HCT116 (cell line): ENCODE results near the gene OSBPL10. TPM values are rescaled to one million over a fixed set of nuclear protein-coding genes. Genes with fewer than 3 reads are reported as not detected.

Experiments
- ATAC-seq: fragments of 200-7000 bp; cut with Tn5 transposase; 2 replicates; pipeline ENCODE4 v1.9.1; 2020; ENCODE audit warnings: mild to moderate bottlenecking, moderate library complexity
- BruUV-seq: library from RNA; stranded (reverse); fragments of 400-500 nt; replicated peaks from 2 replicates; lab custom pipeline; 2021; lab: Mats Ljungman, UMichigan
- CTCF ChIA-PET: fragments of 300-600 bp; sonication (Branson Sonifier 250); formaldehyde crosslinking; loops from one replicate; lab custom pipeline; 2021; ENCODE audit warnings: antibody characterized with exemption; lab: Charles Lee
- POLR2A ChIA-PET: fragments of 300-600, 350-600 bp; sonication (Branson Sonifier 250); formaldehyde crosslinking; loops from one replicate; lab custom pipeline; 2021; ENCODE audit warnings: antibody characterized with exemption; lab: Charles Lee
- RAD21 ChIA-PET, 2 experiments: fragments of 300-600 bp; sonication (Branson Sonifier 250); formaldehyde crosslinking; loops; one replicate each; lab custom pipeline; 2023; ENCODE audit warnings: low total read pairs in 2 of 2; ENCODE audit not compliant: uncharacterized antibody in 2 of 2, unreplicated experiment in 2 of 2, low non-redundant PET in 1 of 2; lab: Charles Lee
- DNase-seq: peaks from one replicate; pipeline ENCODE4 v3.0.0-alpha.2; 2010; ENCODE audit warnings: low read depth, low spot score
- H2AFZ ChIP-seq: fragments of 200-600 bp; shearing (Covaris generic), sonication (generic); 2 replicates; pipeline ENCODE4 v1.6.1; 2017; ENCODE audit warnings: low read depth, mixed run types, mixed read lengths, antibody characterized with exemption, low read length; ENCODE audit not compliant: poor library complexity, severe bottlenecking
- H3K27ac ChIP-seq: 2 replicates; pipeline ENCODE4 v1.5.1; 2012; ENCODE audit warnings: low read depth, low read length
- H3K27me3 ChIP-seq: fragments of 200-600 bp; sonication (generic); 2 replicates; pipeline ENCODE4 v1.6.1; 2016; ENCODE audit warnings: mixed run types, low read length, mixed read lengths; ENCODE audit not compliant: insufficient read depth
- H3K36me3 ChIP-seq, 2 experiments: fragments of 200-500 bp in 1 of 2; fragments of 200-600 bp in 1 of 2; sonication (Bioruptor generic) in 1 of 2; sonication (generic) in 1 of 2; 2 replicates each; pipeline versions ENCODE4 v1.5.1 to v1.6.1; 2014 to 2016; ENCODE audit warnings: low read length in 2 of 2, inconsistent platforms in 1 of 2, mixed read lengths in 1 of 2, mixed run types in 1 of 2; ENCODE audit not compliant: insufficient read depth in 2 of 2, control insufficient read depth in 1 of 2
- H3K4me1 ChIP-seq, 2 experiments: fragments of 200-600 bp in 1 of 2; sonication (generic) in 1 of 2; 2 replicates each; pipeline versions ENCODE4 v1.5.1 to v1.6.1; 2012 to 2017; ENCODE audit warnings: low read length in 2 of 2, inconsistent platforms in 1 of 2, mild to moderate bottlenecking in 1 of 2, mixed read lengths in 1 of 2, mixed run types in 1 of 2, moderate library complexity in 1 of 2; ENCODE audit not compliant: insufficient read depth in 2 of 2, control insufficient read depth in 1 of 2
- H3K4me2 ChIP-seq: fragments of 200-600 bp; sonication (generic); 2 replicates; pipeline ENCODE4 v1.6.1; 2017; ENCODE audit warnings: mixed run types, low read length, mixed read lengths
- H3K4me3 ChIP-seq, 2 experiments: fragments of 200-600 bp in 1 of 2; sonication (generic) in 1 of 2; replicated peaks in 1 of 2; 2 replicates each; pipeline ENCODE4 v1.5.1; 2011 to 2016; ENCODE audit warnings: low read length in 2 of 2, control low read depth in 1 of 2, low read depth in 1 of 2, mild to moderate bottlenecking in 1 of 2, mixed read lengths in 1 of 2, mixed run types in 1 of 2
- H3K79me2 ChIP-seq: fragments of 200-600 bp; sonication (generic); 2 replicates; pipeline ENCODE4 v1.6.1; 2017; ENCODE audit warnings: mild to moderate bottlenecking, mixed run types, low read length, moderate library complexity, mixed read lengths; ENCODE audit not compliant: insufficient read depth
- H3K9ac ChIP-seq: fragments of 200-600 bp; sonication (generic); 2 replicates; pipeline ENCODE4 v1.6.1; 2016; ENCODE audit warnings: low read length, mixed read lengths
- H3K9me2 ChIP-seq: fragments of 200-600 bp; sonication (generic), shearing (Covaris generic); 2 replicates; pipeline ENCODE4 v1.6.1; 2017; ENCODE audit warnings: mixed run types, mild to moderate bottlenecking, moderate library complexity; ENCODE audit not compliant: insufficient read depth
- H3K9me3 ChIP-seq, 2 experiments: fragments of 200-500 bp in 1 of 2; fragments of 200-600 bp in 1 of 2; sonication (Bioruptor generic) in 1 of 2; sonication (generic) in 1 of 2; 2 replicates each; pipeline ENCODE4 v1.6.1; 2014 to 2017; ENCODE audit warnings: low read length in 2 of 2, mixed read lengths in 2 of 2, inconsistent platforms in 1 of 2, low read depth in 1 of 2, mild to moderate bottlenecking in 1 of 2, mixed run types in 1 of 2, moderate library complexity in 1 of 2; ENCODE audit not compliant: control insufficient read depth in 1 of 2, insufficient read depth in 1 of 2
- H4K20me1 ChIP-seq: fragments of 200-600 bp; sonication (generic), shearing (Covaris generic); 2 replicates; pipeline ENCODE4 v1.6.1; 2017; ENCODE audit warnings: mixed run types, mild to moderate bottlenecking, moderate library complexity; ENCODE audit not compliant: insufficient read depth
- ATF3 ChIP-seq: IDR thresholded peaks from 2 replicates; pipeline ENCODE4 v1.6.1; 2012
- CBX3 ChIP-seq: IDR thresholded peaks from 2 replicates; pipeline ENCODE4 v1.6.1; 2012; ENCODE audit warnings: low read depth
- ELF1 ChIP-seq: IDR thresholded peaks from 2 replicates; pipeline ENCODE4 v1.6.1; 2012; ENCODE audit warnings: low read depth, borderline replicate concordance
- EZH2 ChIP-seq: fragments of 200-600 bp; sonication (generic); IDR thresholded peaks from 2 replicates; pipeline ENCODE4 v1.6.1; 2017; ENCODE audit warnings: antibody characterized with exemption, mixed run types
- EZH2phosphoT487 ChIP-seq: fragments of 200-600 bp; IDR thresholded peaks from 2 replicates; pipeline ENCODE4 v1.6.1; 2018; ENCODE audit warnings: antibody characterized with exemption, borderline replicate concordance
- JUND ChIP-seq: IDR thresholded peaks from 2 replicates; pipeline ENCODE4 v1.6.1; 2012
- MAX ChIP-seq: IDR thresholded peaks from 2 replicates; pipeline ENCODE4 v1.6.1; 2012
- POLR2AphosphoS5 ChIP-seq: IDR thresholded peaks from 2 replicates; pipeline ENCODE4 v1.6.1; 2011; ENCODE audit warnings: mild to moderate bottlenecking, low read depth, low read length, moderate library complexity
- REST ChIP-seq: IDR thresholded peaks from 2 replicates; pipeline ENCODE4 v1.6.1; 2012; ENCODE audit warnings: low read depth
- SIN3A ChIP-seq: IDR thresholded peaks from 2 replicates; pipeline ENCODE4 v1.6.1; 2012; ENCODE audit warnings: low read depth
- SP1 ChIP-seq: IDR thresholded peaks from 2 replicates; pipeline ENCODE4 v1.6.1; 2012; ENCODE audit warnings: low read depth
- SRF ChIP-seq: IDR thresholded peaks from 2 replicates; pipeline ENCODE4 v1.6.1; 2012; ENCODE audit warnings: low read depth
- YY1 ChIP-seq: IDR thresholded peaks from 2 replicates; pipeline ENCODE4 v1.6.1; 2011; ENCODE audit warnings: low read length, low read depth, moderate library complexity, mild to moderate bottlenecking; ENCODE audit not compliant: insufficient replicate concordance; ENCODE audit errors: extremely low read depth
- ZFX ChIP-seq: fragments of 450-650 bp; IDR thresholded peaks from 2 replicates; pipeline ENCODE4 v1.6.1; 2017
- intact Hi-C: fragments of 100-400 bp; cut with micrococcal nuclease; formaldehyde crosslinking; loops from 2 replicates; pipeline ENCODE4 v1.10.0; 2022
- total RNA-seq: library from RNA; stranded (reverse); gene quantifications from one replicate; pipeline ENCODE4 v1.2.1, GENCODE V29; 2021; ENCODE audit not compliant: unreplicated experiment

The OSBPL10 gene
- total RNA-seq, 1 experiment from 2014 or later: 25.8 TPM

GRCh38 chr3:31890742-31891469, 90.2 kb downstream of the OSBPL10 start:
- no peak for DNase-seq
- TF ChIP-seq EZH2phosphoT487: no peak
- no peak for TF ChIP-seq YY1
- no peak for TF ChIP-seq SIN3A
- TF ChIP-seq ELF1: no peak
- no peak for TF ChIP-seq MAX
- TF ChIP-seq EZH2: no peak
- no peak for TF ChIP-seq ATF3
- no peak for TF ChIP-seq SRF
- no peak for TF ChIP-seq JUND
- TF ChIP-seq REST: no peak
- TF ChIP-seq ZFX: no peak
- TF ChIP-seq SP1: no peak
- no peak for TF ChIP-seq CBX3
- TF ChIP-seq POLR2AphosphoS5: no peak
- no peaks in the 10 kb centered on the region for H3K9me3 ChIP-seq
- BruUV-seq: no TSS peak
- RAD21 ChIA-PET: no interaction called here
- intact Hi-C loops: no loop called here
- no peak overlapping the region for H3K9ac ChIP-seq
- no peak overlapping the region for H3K4me3 ChIP-seq
- ATAC-seq: no peak
- no peaks in the 10 kb centered on the region for H3K4me1 ChIP-seq
- no peak overlapping the region for H3K4me2 ChIP-seq
- H3K27me3 ChIP-seq: no peaks in the 10 kb centered on the region
- no peaks in the 10 kb centered on the region for H4K20me1 ChIP-seq
- no peak overlapping the region for H2AFZ ChIP-seq
- no peaks in the 10 kb centered on the region for H3K36me3 ChIP-seq
- POLR2A ChIA-PET: no interaction called here
- peaks cover 15% of the 10 kb centered on the region for H3K79me2 ChIP-seq
- no peaks in the 10 kb centered on the region for H3K9me2 ChIP-seq
- CTCF ChIA-PET: interaction anchor here (1.0 kb wide), 1 partner anchor 13 kb away, joined by 4 read pairs; no protein-coding TSS in a partner anchor
- H3K27ac ChIP-seq: no peak overlapping the region
